ENCODE data around the gene MGMT.

- TF ChIP-seq POLR2AphosphoS5 (IDR thresholded peaks at IDR 0.05; ENCODE audit: low read depth, low read length) (no peak), RAD21 (IDR thresholded peaks at IDR 0.05; ENCODE audit: low read length) (no peak), JUND (IDR thresholded peaks at IDR 0.05) (no peak), SIN3A (IDR thresholded peaks at IDR 0.05; ENCODE audit: borderline replicate concordance, low read depth, low read length) (no peak)
- TF ChIP-seq, protein P1, sequence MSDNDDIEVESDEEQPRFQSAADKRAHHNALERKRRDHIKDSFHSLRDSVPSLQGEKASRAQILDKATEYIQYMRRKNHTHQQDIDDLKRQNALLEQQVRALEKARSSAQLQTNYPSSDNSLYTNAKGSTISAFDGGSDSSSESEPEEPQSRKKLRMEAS (IDR thresholded peaks at IDR 0.05; ENCODE audit: low read depth): no peak
These were observed 38.5 kb downstream of the MGMT start for GRCh38 chr10:129505500-129506075.

All from SK-N-SH (cell line).